Epithelial cell of esophagus (primary cell): ENCODE results near the gene GPRC5B.

Source experiments
- DNase-seq: peaks from one replicate; pipeline ENCODE4 v3.0.0; 2010; ENCODE audit warnings: low read depth
- H3K4me3 ChIP-seq: 2 replicates; pipeline ENCODE4 v1.5.1; 2011; ENCODE audit warnings: mild to moderate bottlenecking, low read length, control low read depth
- TF ChIP-seq, protein P1 (sequence below): IDR thresholded peaks from 2 replicates; pipeline ENCODE4 v1.5.1; 2011; ENCODE audit warnings: low read depth, mild to moderate bottlenecking, low read length, control low read depth, inconsistent platforms; ENCODE audit not compliant: insufficient read depth; ENCODE audit errors: missing control alignments

Gene GPRC5B

DNA sequence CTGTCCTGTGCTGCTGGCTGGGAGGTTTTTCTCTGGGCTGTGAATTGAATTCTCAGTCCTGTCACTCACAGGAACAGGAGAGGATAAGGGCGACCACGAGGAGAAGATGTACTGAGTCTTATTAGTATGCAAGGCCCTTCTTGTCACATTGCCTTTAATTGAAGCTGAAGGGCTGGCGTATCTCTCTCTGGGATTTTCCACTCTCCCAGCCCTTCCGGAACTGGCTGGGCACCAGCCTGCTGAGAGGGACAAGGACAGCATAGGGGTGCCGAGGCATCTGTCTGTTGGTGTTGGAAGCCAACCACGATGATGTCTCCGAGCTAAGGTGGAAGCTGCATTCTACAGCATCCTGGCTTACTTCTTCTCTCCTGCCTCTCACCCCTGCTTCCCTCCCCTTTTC is 33.2 kb downstream of the GPRC5B start:
- DNase-seq = no peak
- TF ChIP-seq, protein P1, sequence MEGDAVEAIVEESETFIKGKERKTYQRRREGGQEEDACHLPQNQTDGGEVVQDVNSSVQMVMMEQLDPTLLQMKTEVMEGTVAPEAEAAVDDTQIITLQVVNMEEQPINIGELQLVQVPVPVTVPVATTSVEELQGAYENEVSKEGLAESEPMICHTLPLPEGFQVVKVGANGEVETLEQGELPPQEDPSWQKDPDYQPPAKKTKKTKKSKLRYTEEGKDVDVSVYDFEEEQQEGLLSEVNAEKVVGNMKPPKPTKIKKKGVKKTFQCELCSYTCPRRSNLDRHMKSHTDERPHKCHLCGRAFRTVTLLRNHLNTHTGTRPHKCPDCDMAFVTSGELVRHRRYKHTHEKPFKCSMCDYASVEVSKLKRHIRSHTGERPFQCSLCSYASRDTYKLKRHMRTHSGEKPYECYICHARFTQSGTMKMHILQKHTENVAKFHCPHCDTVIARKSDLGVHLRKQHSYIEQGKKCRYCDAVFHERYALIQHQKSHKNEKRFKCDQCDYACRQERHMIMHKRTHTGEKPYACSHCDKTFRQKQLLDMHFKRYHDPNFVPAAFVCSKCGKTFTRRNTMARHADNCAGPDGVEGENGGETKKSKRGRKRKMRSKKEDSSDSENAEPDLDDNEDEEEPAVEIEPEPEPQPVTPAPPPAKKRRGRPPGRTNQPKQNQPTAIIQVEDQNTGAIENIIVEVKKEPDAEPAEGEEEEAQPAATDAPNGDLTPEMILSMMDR = no peak
- no peak overlapping the region for H3K4me3 ChIP-seq

DNA sequence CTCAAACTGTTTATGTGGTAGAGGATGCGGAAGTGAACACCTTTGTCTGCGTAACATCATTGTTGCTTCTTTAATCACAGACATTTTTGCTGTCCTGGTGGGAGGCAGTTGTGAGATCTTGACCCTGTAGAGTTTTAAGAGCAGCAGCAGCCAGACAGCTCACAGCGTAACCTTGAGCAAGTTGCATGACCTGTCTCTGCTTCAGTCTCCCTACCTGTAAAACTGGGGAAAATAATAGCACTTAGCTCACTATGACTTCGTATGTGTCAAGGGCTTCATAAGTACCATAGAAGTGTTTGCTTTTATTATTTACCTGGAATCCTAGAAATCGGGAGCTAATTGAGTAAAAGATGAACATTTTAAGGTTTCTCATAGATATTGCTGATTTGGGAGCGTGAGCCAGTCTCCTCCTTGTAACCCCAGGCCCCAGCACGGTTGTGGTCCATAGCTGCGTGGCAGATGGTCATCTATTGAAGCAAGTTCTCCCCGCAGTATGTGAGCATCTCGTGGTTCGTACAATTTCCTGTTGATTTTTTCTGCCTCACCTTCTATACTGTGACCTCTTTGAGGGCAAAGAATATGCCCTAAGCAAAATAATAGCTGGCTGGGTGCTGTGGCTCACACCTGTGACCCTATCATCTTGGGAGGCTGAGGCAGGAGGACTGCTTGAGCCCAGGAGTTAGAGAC is 34.4 kb downstream of the GPRC5B start:
- no peak overlapping the region for H3K4me3 ChIP-seq
- TF ChIP-seq, protein P1 = no peak
- DNase-seq = no peak

DNA sequence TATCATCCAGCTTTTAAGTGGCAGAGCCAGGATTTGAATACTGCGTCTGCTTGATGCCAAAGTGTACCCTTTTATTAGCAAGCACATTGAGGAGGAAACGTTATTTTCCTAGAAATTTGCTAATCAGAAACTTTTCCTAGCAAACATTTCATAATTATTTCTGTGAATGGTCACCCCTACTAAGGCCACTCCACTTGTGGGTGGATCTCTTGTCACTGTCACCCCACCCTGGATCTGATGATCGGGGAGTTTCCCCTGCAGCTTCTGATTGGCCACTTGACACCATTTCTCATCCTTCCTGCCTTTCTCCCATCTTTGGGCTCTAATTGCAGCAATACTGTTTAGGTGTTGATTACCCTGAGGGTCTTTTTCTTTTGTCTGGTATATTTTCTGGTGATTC is 35.9 kb downstream of the GPRC5B start:
- H3K4me3 ChIP-seq = no peak overlapping the region
- TF ChIP-seq, protein P1 = no peak
- no peak for DNase-seq

DNA sequence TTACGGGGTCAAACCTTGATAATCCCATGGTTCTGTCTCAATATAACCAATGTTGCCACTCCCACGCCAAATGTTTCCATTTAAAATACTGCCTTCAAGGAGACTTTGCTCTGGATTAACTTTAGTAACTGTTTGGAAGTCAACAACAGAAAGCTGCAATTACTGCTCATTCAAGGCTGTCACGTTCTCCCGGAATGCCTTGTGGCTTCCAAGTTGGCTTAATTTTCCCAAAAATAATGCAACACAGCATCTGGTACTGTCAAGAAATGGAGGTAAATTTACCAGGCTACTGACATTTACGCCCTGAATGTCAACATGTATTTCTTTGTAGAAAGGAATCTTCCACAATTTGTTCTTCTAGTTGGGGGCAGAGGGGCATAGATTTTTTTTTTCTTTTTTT is 38.2 kb downstream of the GPRC5B start:
- TF ChIP-seq, protein P1 = no peak
- H3K4me3 ChIP-seq = no peak overlapping the region
- DNase-seq = no peak

DNA sequence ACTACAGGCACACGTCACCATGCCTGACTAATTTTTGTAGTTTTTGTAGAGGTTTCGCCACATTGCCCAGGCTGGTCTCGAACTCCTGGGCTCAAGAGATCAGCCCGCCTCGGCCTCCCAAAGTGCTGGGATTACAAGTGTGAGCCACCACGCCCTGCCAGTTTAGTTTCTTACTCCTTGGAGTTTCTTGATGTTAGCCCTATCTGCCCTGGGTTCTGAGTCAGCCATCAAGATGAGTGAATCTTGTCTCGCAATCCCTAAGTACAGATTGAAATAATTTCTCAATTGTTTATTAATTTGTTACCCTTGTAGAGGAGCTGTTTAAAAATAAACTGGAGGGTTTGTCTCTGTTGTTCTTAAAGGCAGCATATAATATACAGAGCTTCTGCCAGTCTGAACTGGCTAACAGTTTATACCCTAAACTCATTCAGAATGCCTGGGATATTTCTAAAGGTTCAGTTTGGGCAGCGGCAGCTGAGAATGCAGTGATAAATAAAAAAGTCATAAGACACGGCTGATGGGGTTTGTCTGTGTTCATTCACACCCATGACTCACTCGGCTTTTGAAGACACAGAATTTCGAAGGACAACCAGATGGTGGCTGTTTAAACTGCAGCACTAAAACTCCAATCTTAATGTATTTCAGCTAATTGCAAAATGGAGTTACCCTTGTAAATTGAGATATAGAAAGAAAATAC is 39.6 kb downstream of the GPRC5B start:
- TF ChIP-seq, protein P1 = no peak
- peak; percentile 24 for DNase-seq
- no peak overlapping the region for H3K4me3 ChIP-seq

DNA sequence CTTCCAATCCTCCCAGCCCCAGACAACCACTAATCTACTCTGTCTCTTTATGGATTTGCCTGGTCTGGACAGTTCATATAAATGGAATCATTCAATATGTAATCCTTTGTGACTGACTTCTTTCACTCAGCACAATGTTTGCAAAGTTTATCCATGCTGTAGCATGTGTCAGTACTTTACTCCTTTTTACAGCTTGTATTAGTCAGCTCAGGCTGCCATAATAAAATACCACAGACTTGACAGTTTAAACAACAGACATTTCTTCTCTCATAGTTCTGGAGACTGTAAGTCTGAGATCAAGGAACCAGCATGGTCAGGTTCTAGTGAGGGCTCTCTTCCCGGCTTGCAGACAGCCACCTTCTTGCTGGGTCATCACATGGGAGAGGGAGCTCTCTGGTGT is 41.3 kb downstream of the GPRC5B start:
- TF ChIP-seq, protein P1 = no peak

DNA sequence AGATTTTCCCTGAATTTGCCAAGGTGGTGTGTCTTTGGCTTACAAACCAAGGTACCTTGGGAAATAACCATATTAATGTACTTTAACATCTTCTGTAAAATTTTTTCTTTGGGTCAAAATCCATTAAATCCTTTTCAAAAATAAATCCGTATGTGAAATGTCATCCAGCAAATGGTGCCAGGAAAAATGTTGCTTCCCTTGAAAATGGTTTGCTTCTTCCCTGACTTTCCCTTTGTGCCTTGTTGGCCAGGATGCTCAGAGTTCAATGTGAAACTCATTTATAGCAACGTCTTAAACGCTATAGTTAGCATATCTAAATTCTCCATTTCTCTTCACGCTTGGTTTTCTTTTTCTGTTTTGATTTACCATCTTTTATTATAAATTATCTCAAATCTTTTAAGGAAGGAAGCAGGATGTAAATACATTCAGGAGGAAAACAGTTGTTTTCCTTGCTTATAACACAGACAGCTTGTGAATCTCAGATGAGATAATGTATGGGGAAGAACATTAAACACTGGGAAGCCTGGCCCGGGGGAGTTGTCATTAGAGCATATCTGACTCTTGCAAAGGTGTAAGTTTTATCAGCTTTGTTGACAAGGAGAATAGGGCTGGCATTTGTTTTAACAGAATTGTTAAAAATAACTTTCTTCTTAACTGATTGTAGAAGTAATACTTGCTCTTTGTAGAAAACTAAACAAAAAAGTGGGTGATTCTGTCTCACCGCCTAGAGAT is 42.1 kb downstream of the GPRC5B start:
- TF ChIP-seq, protein P1 = no peak
- no peak overlapping the region for H3K4me3 ChIP-seq
- DNase-seq = no peak

More for the DNA sequence above, 41.3 kb downstream of the GPRC5B start:
- peak; percentile 7 for DNase-seq
- H3K4me3 ChIP-seq = no peak overlapping the region
